ENCODE data around the gene SEMA3D. TPM values are rescaled to one million over a fixed set of nuclear protein-coding genes. Genes with fewer than 3 reads are reported as not detected.
A peak's percentile ranks its signal among the peaks of the same experiment; 100 is the strongest.

Gene SEMA3D
- total and polyA plus RNA-seq, 9 of the 15 experiments (the other 6 are each of a cell fraction or from before 2014, with no cell fraction given) = 0.01 to 0.10 (median 0.04) TPM; not detected in 1

DNA sequence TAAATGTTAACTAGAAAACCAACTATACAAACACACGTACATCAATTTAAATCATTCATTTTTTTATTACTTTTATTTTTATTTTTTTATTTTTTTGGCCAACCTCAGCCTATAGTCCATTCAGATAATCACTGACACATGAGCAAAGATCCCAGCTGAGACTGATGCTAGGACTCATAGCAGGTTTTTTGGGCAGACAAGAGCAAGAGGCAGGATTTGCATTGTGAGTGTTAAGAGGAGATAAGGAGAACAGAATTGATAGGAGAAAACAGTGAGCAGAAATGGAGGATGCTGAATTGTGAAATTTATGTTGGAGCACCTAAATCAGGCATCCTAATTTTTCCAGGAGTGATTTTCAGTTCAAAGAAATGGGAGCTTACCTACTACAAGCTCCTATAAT is 240.3 kb downstream of the SEMA3D start (continued):
- TF ChIP-seq, protein P1, sequence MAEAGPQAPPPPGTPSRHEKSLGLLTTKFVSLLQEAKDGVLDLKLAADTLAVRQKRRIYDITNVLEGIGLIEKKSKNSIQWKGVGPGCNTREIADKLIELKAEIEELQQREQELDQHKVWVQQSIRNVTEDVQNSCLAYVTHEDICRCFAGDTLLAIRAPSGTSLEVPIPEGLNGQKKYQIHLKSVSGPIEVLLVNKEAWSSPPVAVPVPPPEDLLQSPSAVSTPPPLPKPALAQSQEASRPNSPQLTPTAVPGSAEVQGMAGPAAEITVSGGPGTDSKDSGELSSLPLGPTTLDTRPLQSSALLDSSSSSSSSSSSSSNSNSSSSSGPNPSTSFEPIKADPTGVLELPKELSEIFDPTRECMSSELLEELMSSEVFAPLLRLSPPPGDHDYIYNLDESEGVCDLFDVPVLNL (CRISPR knock-in tag; IDR thresholded peaks at IDR 0.05; ENCODE audit: low read depth) = no peak
- TF ChIP-seq ZNF436 (CRISPR knock-in tag; IDR thresholded peaks at IDR 0.05) (no peak), DPF2 (IDR thresholded peaks at IDR 0.05) (peak; percentile 46; the same call in 1 of the 2 replicates), ZNF316 (IDR thresholded peaks at IDR 0.05) (no peak), POLR2AphosphoS5 (IDR thresholded peaks at IDR 0.05; ENCODE audit: control insufficient read depth, insufficient read depth, low read depth, low read length) (peak; percentile 63; the same call in 1 of the 2 replicates), ZKSCAN8 (CRISPR knock-in tag; IDR thresholded peaks at IDR 0.05) (no peak), BRCA1 (IDR thresholded peaks at IDR 0.05) (no peak), BRCA1 (CRISPR knock-in tag; IDR thresholded peaks at IDR 0.05) (no peak), CBFA2T2 (conservative IDR thresholded peaks at IDR 0.05) (peak; percentile 77), CEBPB (tag; IDR thresholded peaks at IDR 0.05) (peak; percentile 32; the same call in 1 of the 2 replicates), NR2C2 (CRISPR knock-in tag; IDR thresholded peaks at IDR 0.05) (no peak), NR2C2 (tag; IDR thresholded peaks at IDR 0.05) (no peak), SMAD4 (CRISPR knock-in tag; conservative IDR thresholded peaks at IDR 0.05) (no peak), HDAC2 (IDR thresholded peaks at IDR 0.05) (no peak), CBFA2T3 (IDR thresholded peaks at IDR 0.05) (peak; percentile 90), ZNF354B (CRISPR knock-in tag; IDR thresholded peaks at IDR 0.05) (no peak), TEAD4 (IDR thresholded peaks at IDR 0.05; ENCODE audit: low read length) (peak; percentile 78), TEAD4 (CRISPR knock-in tag; IDR thresholded peaks at IDR 0.05; ENCODE audit: borderline replicate concordance) (no peak), ZNF165 (CRISPR knock-in tag; IDR thresholded peaks at IDR 0.05; ENCODE audit: borderline replicate concordance) (no peak), PML (IDR thresholded peaks at IDR 0.05; ENCODE audit: low read length) (peak; percentile 48; the same call in 1 of the 2 replicates), PTRF (tag; IDR thresholded peaks at IDR 0.05) (no peak), MEF2A (IDR thresholded peaks at IDR 0.05; ENCODE audit: control insufficient read depth, low read depth, low read length) (no peak), HDAC1 (IDR thresholded peaks at IDR 0.05) (peak in 1 of 2 experiments; percentile 60; a peak in 1 of 4 replicates), NCOA4 (IDR thresholded peaks at IDR 0.05; ENCODE audit: partially characterized antibody) (no peak), SOX6 (IDR thresholded peaks at IDR 0.05) (peak; percentile 46; the same call in 1 of the 2 replicates)
- TF ChIP-seq, protein P2, sequence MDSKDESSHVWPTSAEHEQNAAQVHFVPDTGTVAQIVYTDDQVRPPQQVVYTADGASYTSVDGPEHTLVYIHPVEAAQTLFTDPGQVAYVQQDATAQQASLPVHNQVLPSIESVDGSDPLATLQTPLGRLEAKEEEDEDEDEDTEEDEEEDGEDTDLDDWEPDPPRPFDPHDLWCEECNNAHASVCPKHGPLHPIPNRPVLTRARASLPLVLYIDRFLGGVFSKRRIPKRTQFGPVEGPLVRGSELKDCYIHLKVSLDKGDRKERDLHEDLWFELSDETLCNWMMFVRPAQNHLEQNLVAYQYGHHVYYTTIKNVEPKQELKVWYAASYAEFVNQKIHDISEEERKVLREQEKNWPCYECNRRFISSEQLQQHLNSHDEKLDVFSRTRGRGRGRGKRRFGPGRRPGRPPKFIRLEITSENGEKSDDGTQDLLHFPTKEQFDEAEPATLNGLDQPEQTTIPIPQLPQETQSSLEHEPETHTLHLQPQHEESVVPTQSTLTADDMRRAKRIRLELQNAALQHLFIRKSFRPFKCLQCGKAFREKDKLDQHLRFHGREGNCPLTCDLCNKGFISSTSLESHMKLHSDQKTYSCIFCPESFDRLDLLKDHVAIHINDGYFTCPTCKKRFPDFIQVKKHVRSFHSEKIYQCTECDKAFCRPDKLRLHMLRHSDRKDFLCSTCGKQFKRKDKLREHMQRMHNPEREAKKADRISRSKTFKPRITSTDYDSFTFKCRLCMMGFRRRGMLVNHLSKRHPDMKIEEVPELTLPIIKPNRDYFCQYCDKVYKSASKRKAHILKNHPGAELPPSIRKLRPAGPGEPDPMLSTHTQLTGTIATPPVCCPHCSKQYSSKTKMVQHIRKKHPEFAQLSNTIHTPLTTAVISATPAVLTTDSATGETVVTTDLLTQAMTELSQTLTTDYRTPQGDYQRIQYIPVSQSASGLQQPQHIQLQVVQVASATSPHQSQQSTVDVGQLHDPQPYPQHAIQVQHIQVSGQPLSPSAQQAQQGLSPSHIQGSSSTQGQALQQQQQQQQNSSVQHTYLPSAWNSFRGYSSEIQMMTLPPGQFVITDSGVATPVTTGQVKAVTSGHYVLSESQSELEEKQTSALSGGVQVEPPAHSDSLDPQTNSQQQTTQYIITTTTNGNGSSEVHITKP (IDR thresholded peaks at IDR 0.05; ENCODE audit: partially characterized antibody) = no peak

All from K562 (cell line).